PC-9 (cell line): ENCODE measurements around the gene OTUD6A. TPM values are rescaled to one million over a fixed set of nuclear protein-coding genes. Genes with fewer than 3 reads are reported as not detected.

Experiments
- BruUV-seq: library from RNA; stranded (reverse); fragments of 400-500 nt; replicated peaks from 2 replicates; lab custom pipeline; 2021; lab: Mats Ljungman, UMichigan
- CTCF ChIA-PET: fragments of 300-600 bp; sonication (Branson Sonifier 250); formaldehyde crosslinking; loops from one replicate; lab custom pipeline; 2022; ENCODE audit warnings: antibody characterized with exemption; lab: Charles Lee
- POLR2A ChIA-PET: fragments of 300-600 bp; sonication (Branson Sonifier 250); formaldehyde crosslinking; loops from one replicate; lab custom pipeline; 2022; ENCODE audit warnings: antibody characterized with exemption; ENCODE audit not compliant: unreplicated experiment; lab: Charles Lee
- DNase-seq, 2 experiments: peaks; one replicate each; pipeline versions ENCODE4 v3.0.0 to v3.0.0-alpha.2; 2015 to 2022; ENCODE audit warnings: mixed read lengths in 1 of 2
- H2AFZ ChIP-seq: fragments of 200-600 bp; sonication (generic); 2 replicates; pipeline ENCODE4 v1.8.1; 2017; ENCODE audit warnings: antibody characterized with exemption
- H3F3A ChIP-seq: fragments of 200-600 bp; sonication (generic); 2 replicates; pipeline ENCODE4 v1.8.1; 2017; ENCODE audit warnings: antibody characterized with exemption, mild to moderate bottlenecking, low read depth; ENCODE audit not compliant: insufficient read depth
- H3K27ac ChIP-seq: fragments of 200-600 bp; sonication (generic); 2 replicates; pipeline ENCODE4 v1.6.1; 2016; ENCODE audit warnings: mixed run types
- H3K27me3 ChIP-seq: fragments of 200-600 bp; sonication (generic); 2 replicates; pipeline ENCODE4 v1.6.1; 2016; ENCODE audit warnings: low read depth, mixed run types; ENCODE audit not compliant: insufficient read depth
- H3K36me3 ChIP-seq: fragments of 200-600 bp; sonication (generic); 2 replicates; pipeline ENCODE4 v1.6.1; 2016; ENCODE audit warnings: low read depth, mixed run types
- H3K4me1 ChIP-seq: fragments of 200-600 bp; sonication (generic); replicated peaks from 2 replicates; pipeline ENCODE4 v1.6.1; 2016; ENCODE audit warnings: mixed run types; ENCODE audit not compliant: insufficient read depth
- H3K4me2 ChIP-seq: fragments of 200-600 bp; sonication (generic); 2 replicates; pipeline ENCODE4 v1.6.1; 2017; ENCODE audit warnings: mixed run types
- H3K4me3 ChIP-seq: fragments of 200-600 bp; sonication (generic); 2 replicates; pipeline ENCODE4 v1.6.1; 2016; ENCODE audit warnings: mixed run types
- H3K79me2 ChIP-seq: fragments of 200-600 bp; sonication (generic); 2 replicates; pipeline ENCODE4 v1.6.1; 2017; ENCODE audit warnings: low read depth, mixed run types
- H3K9me2 ChIP-seq: fragments of 200-600 bp; sonication (generic); 2 replicates; pipeline ENCODE4 v1.8.1; 2017; ENCODE audit warnings: mild to moderate bottlenecking; ENCODE audit not compliant: insufficient read depth
- H3K9me3 ChIP-seq: fragments of 200-600 bp; sonication (generic); 2 replicates; pipeline ENCODE4 v1.8.1; 2016; ENCODE audit warnings: low read depth; ENCODE audit not compliant: insufficient read depth
- H4K20me1 ChIP-seq: fragments of 200-600 bp; sonication (generic); 2 replicates; pipeline ENCODE4 v1.8.1; 2017; ENCODE audit not compliant: insufficient read depth
- CTCF ChIP-seq: fragments of 200-600 bp; sonication (generic); conservative IDR thresholded peaks from 2 replicates; pipeline ENCODE4 v1.6.1; 2017; ENCODE audit warnings: mixed run types, antibody characterized with exemption, mild to moderate bottlenecking, moderate library complexity
- EZH2 ChIP-seq: fragments of 200-600 bp; sonication (generic); IDR thresholded peaks from 2 replicates; pipeline ENCODE4 v1.8.0; 2017; ENCODE audit warnings: antibody characterized with exemption, low read depth
- intact Hi-C: fragments of 100-400 bp; cut with micrococcal nuclease; formaldehyde crosslinking; loops from one replicate; pipeline ENCODE4 v1.10.0; 2022; ENCODE audit not compliant: unreplicated experiment
- total RNA-seq: library from RNA; stranded (reverse); gene quantifications from 2 replicates; pipeline ENCODE4 v1.2.3, GENCODE V29; 2021

The OTUD6A gene
- total RNA-seq, 1 experiment from 2014 or later: not detected

GRCh38 chrX:70089604-70090297 lies 27.5 kb downstream of the OTUD6A start:
- Histone ChIP-seq H3K27ac (no peak overlapping the region), H3K9me2 (no peaks in the 10 kb centered on the region), H4K20me1 (no peaks in the 10 kb centered on the region), H3K4me3 (no peak overlapping the region), H3F3A (no peaks in the 10 kb centered on the region), H3K27me3 (peaks cover 8% of the 10 kb centered on the region), H3K36me3 (no peaks in the 10 kb centered on the region), H3K79me2 (no peaks in the 10 kb centered on the region), H3K4me1 (no peaks in the 10 kb centered on the region), H3K4me2 (no peak overlapping the region), H3K9me3 (no peaks in the 10 kb centered on the region), H2AFZ (no peak overlapping the region)
- POLR2A ChIA-PET: no interaction called here
- BruUV-seq: no TSS peak
- CTCF ChIA-PET: no interaction called here
- intact Hi-C loops: no loop called here
- TF ChIP-seq EZH2 (no peak), CTCF (no peak)
- no peak for DNase-seq

GRCh38 chrX:70092247-70092646 lies 30.0 kb downstream of the OTUD6A start:
- Histone ChIP-seq H3K27ac (no peak overlapping the region), H3F3A (no peaks in the 10 kb centered on the region), H3K27me3 (peaks cover 14% of the 10 kb centered on the region), H3K9me2 (no peaks in the 10 kb centered on the region), H3K9me3 (no peaks in the 10 kb centered on the region), H2AFZ (no peak overlapping the region), H3K4me1 (no peaks in the 10 kb centered on the region), H3K79me2 (no peaks in the 10 kb centered on the region), H3K4me3 (no peak overlapping the region), H3K36me3 (no peaks in the 10 kb centered on the region), H3K4me2 (no peak overlapping the region), H4K20me1 (no peaks in the 10 kb centered on the region)
- intact Hi-C loops: no loop called here
- no TSS peak for BruUV-seq
- TF ChIP-seq EZH2: no peak
- TF ChIP-seq CTCF: no peak
- no peak for DNase-seq
- CTCF ChIA-PET: interaction anchor here (0.5 kb wide), 1 partner anchor 41 kb away, joined by 3 read pairs; the partner anchor contains the start of gene IGBP1
- POLR2A ChIA-PET: no interaction called here

- no peaks in the 10 kb centered on the region for H3K79me2 ChIP-seq
- BruUV-seq: no TSS peak
- no peaks in the 10 kb centered on the region for H3K9me3 ChIP-seq
- H3K27me3 ChIP-seq: peaks cover 14% of the 10 kb centered on the region
- no peaks in the 10 kb centered on the region for H3K9me2 ChIP-seq
- TF ChIP-seq CTCF (no peak), EZH2 (no peak)
- no peak for DNase-seq
- no peaks in the 10 kb centered on the region for H3K36me3 ChIP-seq
- no peak overlapping the region for H3K4me2 ChIP-seq
- no peaks in the 10 kb centered on the region for H3K4me1 ChIP-seq
- H3K4me3 ChIP-seq: no peak overlapping the region
- H2AFZ ChIP-seq: no peak overlapping the region
- H4K20me1 ChIP-seq: no peaks in the 10 kb centered on the region
- intact Hi-C loops: loop anchor here (2.0 to 5.0 kb wide), 3 partner anchors 65 to 603 kb away; no protein-coding TSS in a partner anchor
- ChIA-PET CTCF (no interaction called here), POLR2A (no interaction called here)
- H3F3A ChIP-seq: no peaks in the 10 kb centered on the region
- H3K27ac ChIP-seq: no peak overlapping the region
These were observed 33.8 kb downstream of the OTUD6A start for GRCh38 chrX:70096052-70096451.
